ENCODE results near the gene PXMP4.
"Not testable (repeated sequence)": the region's sequence is repeated elsewhere in the genome, so short reads cannot be mapped to it uniquely, and the experiment has no call there.

PXMP4 gene

GRCh38 chr20:33719989-33720709, at the start of gene PXMP4:
Gene PXMP4, minus strand, starts transcription at chr20:33720310. Its CDS starts 103 bp downstream, at chr20:33720207.
- peak; percentile 98 for DNase-seq (ENCODE audit: low read depth)

GRCh38 chr20:33769043-33769442, 48.9 kb upstream of the PXMP4 start:
- DNase-seq (ENCODE audit: low read depth) = no peak

- no peak for DNase-seq (ENCODE audit: low read depth)
Observed at GRCh38 chr20:33767777-33768138, 47.6 kb upstream of the PXMP4 start.

GRCh38 chr20:33766686-33767085, 46.6 kb upstream of the PXMP4 start:
- no peak for DNase-seq (ENCODE audit: low read depth)

GRCh38 chr20:33765592-33765991, 45.5 kb upstream of the PXMP4 start:
- no peak for DNase-seq (ENCODE audit: low read depth)

- DNase-seq (ENCODE audit: low read depth) = no peak
Observed at GRCh38 chr20:33765099-33765498, 45.0 kb upstream of the PXMP4 start.

- DNase-seq (ENCODE audit: low read depth) = no peak
Observed at GRCh38 chr20:33761698-33762250, 41.7 kb upstream of the PXMP4 start.

GRCh38 chr20:33757458-33757857, 37.3 kb upstream of the PXMP4 start:
- no peak for DNase-seq (ENCODE audit: low read depth)

GRCh38 chr20:33757046-33757445, 36.9 kb upstream of the PXMP4 start:
- no peak for DNase-seq (ENCODE audit: low read depth)

- DNase-seq (ENCODE audit: low read depth) = not testable (repeated sequence)
Observed at GRCh38 chr20:33755936-33756490, 35.9 kb upstream of the PXMP4 start.

- no peak for DNase-seq (ENCODE audit: low read depth)
Observed at GRCh38 chr20:33753763-33754162, 33.7 kb upstream of the PXMP4 start.

- no peak for DNase-seq (ENCODE audit: low read depth)
Observed at GRCh38 chr20:33753143-33753542, 33.0 kb upstream of the PXMP4 start.

GRCh38 chr20:33751775-33752174, 31.7 kb upstream of the PXMP4 start:
- DNase-seq (ENCODE audit: low read depth) = no peak

GRCh38 chr20:33746325-33746998, 26.4 kb upstream of the PXMP4 start:
- no peak for DNase-seq (ENCODE audit: low read depth)

- no peak for DNase-seq (ENCODE audit: low read depth)
Observed at GRCh38 chr20:33744773-33745385, 24.8 kb upstream of the PXMP4 start.

GRCh38 chr20:33744181-33744580, 24.1 kb upstream of the PXMP4 start:
- no peak for DNase-seq (ENCODE audit: low read depth)

GRCh38 chr20:33740189-33740588, 20.1 kb upstream of the PXMP4 start:
- no peak for DNase-seq (ENCODE audit: low read depth)

- DNase-seq (ENCODE audit: low read depth) = no peak
Observed at GRCh38 chr20:33739493-33739892, 19.4 kb upstream of the PXMP4 start.

GRCh38 chr20:33736962-33737361, 16.9 kb upstream of the PXMP4 start:
- DNase-seq (ENCODE audit: low read depth) = no peak

- DNase-seq (ENCODE audit: low read depth) = peak; percentile 90
Observed at GRCh38 chr20:33733654-33734576, 13.8 kb upstream of the PXMP4 start.

GRCh38 chr20:33732166-33732970, 12.3 kb upstream of the PXMP4 start:
- no peak for DNase-seq (ENCODE audit: low read depth)
